GM23338 (cell line): ENCODE measurements around the gene GRM3. TPM values are rescaled to one million over a fixed set of nuclear protein-coding genes. Genes with fewer than 3 reads are reported as not detected.

Source experiments
- ATAC-seq: fragments of 200-7000 bp; cut with Tn5 transposase; 3 replicates; pipeline ENCODE4 v1.9.1; 2020
- DNase-seq: peaks from one replicate; pipeline ENCODE4 v3.0.0-alpha.2; 2015; ENCODE audit warnings: low spot score
- H2AFZ ChIP-seq: fragments of 200-600 bp; sonication (generic); 2 replicates; pipeline ENCODE4 v1.8.0; 2016; ENCODE audit warnings: antibody characterized with exemption, mild to moderate bottlenecking, moderate library complexity
- H3F3A ChIP-seq: fragments of 200-600 bp; sonication (generic); replicated peaks from 2 replicates; pipeline ENCODE4 v1.8.0; 2017; ENCODE audit warnings: antibody characterized with exemption, mixed run types, low read depth
- H3K27ac ChIP-seq: fragments of 200-600 bp; sonication (generic); 2 replicates; pipeline ENCODE4 v1.6.1; 2016; ENCODE audit warnings: low read depth
- H3K27me3 ChIP-seq: fragments of 200-600 bp; sonication (generic); 2 replicates; pipeline ENCODE4 v1.8.0; 2016; ENCODE audit warnings: mild to moderate bottlenecking, mixed run types, moderate library complexity; ENCODE audit not compliant: insufficient read depth
- H3K36me3 ChIP-seq: fragments of 200-600 bp; sonication (generic); 2 replicates; pipeline ENCODE4 v1.8.0; 2016; ENCODE audit warnings: mild to moderate bottlenecking; ENCODE audit not compliant: insufficient read depth
- H3K4me1 ChIP-seq: fragments of 200-600 bp; sonication (generic); 2 replicates; pipeline ENCODE4 v1.8.0; 2016; ENCODE audit warnings: mild to moderate bottlenecking, moderate library complexity; ENCODE audit not compliant: insufficient read depth
- H3K4me2 ChIP-seq: fragments of 200-600 bp; sonication (generic); 2 replicates; pipeline ENCODE4 v1.7.1; 2017; ENCODE audit warnings: mixed run types
- H3K4me3 ChIP-seq: fragments of 200-600 bp; sonication (generic); 2 replicates; pipeline ENCODE4 v1.6.1; 2016; ENCODE audit warnings: mixed run types
- H3K79me2 ChIP-seq: fragments of 200-600 bp; sonication (generic); replicated peaks from 2 replicates; pipeline ENCODE4 v1.8.0; 2017; ENCODE audit warnings: mild to moderate bottlenecking; ENCODE audit not compliant: insufficient read depth
- H3K9me2 ChIP-seq: fragments of 200-600 bp; sonication (generic); 2 replicates; pipeline ENCODE4 v1.8.0; 2017; ENCODE audit not compliant: insufficient read depth
- H4K20me1 ChIP-seq: fragments of 200-600 bp; sonication (generic); replicated peaks from 2 replicates; pipeline ENCODE4 v1.8.0; 2017; ENCODE audit warnings: mild to moderate bottlenecking; ENCODE audit not compliant: insufficient read depth
- H3K27ac Mint-ChIP-seq: 2 replicates; pipeline ENCODE4 v1.8.0; 2020; ENCODE audit warnings: inconsistent platforms, mild to moderate bottlenecking, moderate library complexity, mixed read lengths
- H3K27me3 Mint-ChIP-seq: 3 replicates; pipeline ENCODE4 v1.8.0; 2022; ENCODE audit warnings: low read depth, mild to moderate bottlenecking, moderate library complexity, mixed read lengths, inconsistent platforms; ENCODE audit not compliant: insufficient read depth, poor library complexity
- H3K36me3 Mint-ChIP-seq: 3 replicates; pipeline ENCODE4 v1.8.0; 2021; ENCODE audit warnings: low read depth, mild to moderate bottlenecking, inconsistent platforms, moderate library complexity, mixed read lengths
- H3K4me1 Mint-ChIP-seq: 3 replicates; pipeline ENCODE4 v1.8.0; 2020; ENCODE audit warnings: mild to moderate bottlenecking, inconsistent platforms, mixed read lengths
- H3K4me3 Mint-ChIP-seq: 3 replicates; pipeline ENCODE4 v1.8.0; 2021; ENCODE audit warnings: moderate library complexity, mild to moderate bottlenecking, inconsistent platforms, mixed read lengths
- H3K9me3 Mint-ChIP-seq: 3 replicates; pipeline ENCODE4 v1.8.0; 2020; ENCODE audit warnings: moderate library complexity, mild to moderate bottlenecking, inconsistent platforms, mixed read lengths
- CTCF ChIP-seq, 2 experiments: fragments of 200-600 bp in 1 of 2; sonication (generic) in 1 of 2; conservative IDR thresholded peaks; 2 replicates each; pipeline versions ENCODE4 v1.5.1 to v1.6.1; 2016 to 2017; ENCODE audit warnings: antibody characterized with exemption in 2 of 2, low read depth in 2 of 2, mild to moderate bottlenecking in 2 of 2, moderate library complexity in 1 of 2
- JUNB ChIP-seq: IDR thresholded peaks from one replicate; pipeline ENCODE4 v1.6.1; 2016; ENCODE audit warnings: antibody characterized with exemption; ENCODE audit not compliant: unreplicated experiment
- NANOG ChIP-seq: IDR thresholded peaks from 2 replicates; pipeline ENCODE4 v1.6.1; 2016; ENCODE audit warnings: antibody characterized with exemption, borderline replicate concordance
- POLR2AphosphoS5 ChIP-seq: IDR thresholded peaks from 2 replicates; pipeline ENCODE4 v1.6.1; 2016; ENCODE audit warnings: antibody characterized with exemption, low read depth
- STAT1 ChIP-seq: IDR thresholded peaks from one replicate; pipeline ENCODE4 v1.6.1; 2016; ENCODE audit warnings: antibody characterized with exemption; ENCODE audit not compliant: unreplicated experiment
- ZNF114 ChIP-seq: fragments of 250-450 bp; sonication (Bioruptor Pico); IDR thresholded peaks from 2 replicates; pipeline ENCODE4 v1.5.0; 2020; ENCODE audit warnings: mild to moderate bottlenecking, moderate library complexity
- ZNF331 ChIP-seq: fragments of 250-450 bp; sonication (Bioruptor Pico); IDR thresholded peaks from 2 replicates; pipeline ENCODE4 v1.5.0; 2020; ENCODE audit warnings: low read depth, mild to moderate bottlenecking, moderate library complexity
- ZNF462 ChIP-seq: fragments of 250-450 bp; sonication (Bioruptor Pico); IDR thresholded peaks from 2 replicates; pipeline ENCODE4 v1.5.0; 2020; ENCODE audit warnings: mild to moderate bottlenecking, moderate library complexity
- polyA plus RNA-seq: library from polyadenylated mRNA; unstranded; fragments of >200 nt; fragmentation: Nextera tagmentation; extraction: Ambion mirVana; gene quantifications from 2 replicates; pipeline ENCODE4 v1.2.1, GENCODE V29; 2016
- total RNA-seq: library from RNA; depleted of rRNA; stranded (reverse); fragments of >200 nt; shearing (Covaris generic); gene quantifications from 2 replicates; pipeline ENCODE4 v1.2.3, GENCODE V29; 2014
- TF ChIP-seq, protein P1 (sequence below): IDR thresholded peaks from 2 replicates; pipeline ENCODE4 v1.6.1; 2016; ENCODE audit warnings: antibody characterized with exemption

Gene GRM3
- total and polyA plus RNA-seq, 2 experiments from 2014 or later: 0.79 to 1.9 TPM

DNA sequence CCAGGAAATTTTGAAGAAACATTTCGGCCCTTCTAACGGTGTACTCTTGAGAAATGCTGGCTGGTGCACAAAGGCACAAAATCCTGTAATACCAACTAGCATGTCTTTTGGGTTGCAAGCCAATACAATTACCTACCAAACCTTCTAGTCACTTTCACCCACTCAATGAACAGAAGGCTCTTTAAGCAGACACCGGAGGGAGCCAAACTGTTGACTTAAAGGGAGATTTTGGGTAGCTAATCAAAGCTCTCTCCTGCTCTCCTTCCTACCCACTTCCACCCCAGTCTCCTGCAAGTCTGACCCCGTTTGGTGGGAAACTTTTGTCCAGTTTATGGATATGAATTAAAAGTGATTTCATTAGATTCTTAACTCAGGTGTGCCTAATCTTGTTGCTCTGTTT, 24.0 kb downstream of the GRM3 start:
- no peaks in the 10 kb centered on the region for H3K36me3 Mint-ChIP-seq
- H2AFZ ChIP-seq: no peak overlapping the region
- H3K36me3 ChIP-seq: no peaks in the 10 kb centered on the region
- no peaks in the 10 kb centered on the region for H4K20me1 ChIP-seq
- no peaks in the 10 kb centered on the region for H3K27me3 ChIP-seq
- H3K4me3 ChIP-seq: no peak overlapping the region
- no peaks in the 10 kb centered on the region for H3K9me3 Mint-ChIP-seq
- no peaks in the 10 kb centered on the region for H3K27me3 Mint-ChIP-seq
- peak; percentile 60 to 80 for TF ChIP-seq CTCF (conservative IDR thresholded peaks at IDR 0.05; ENCODE audit: low read depth in 2 of 2)
- no peak for TF ChIP-seq ZNF114
- no peaks in the 10 kb centered on the region for H3K79me2 ChIP-seq
- H3K4me3 Mint-ChIP-seq: no peak overlapping the region
- H3K27ac Mint-ChIP-seq: no peak overlapping the region
- H3K27ac ChIP-seq: no peak overlapping the region
- H3F3A ChIP-seq: no peaks in the 10 kb centered on the region
- peaks cover 17% of the 10 kb centered on the region for H3K4me1 Mint-ChIP-seq
- ATAC-seq (peak; percentile 97), DNase-seq (peak; percentile 81)
- peaks cover 19% of the 10 kb centered on the region for H3K4me1 ChIP-seq
- peak overlapping the region; percentile 49 for H3K4me2 ChIP-seq
- no peaks in the 10 kb centered on the region for H3K9me2 ChIP-seq

- Mint-ChIP-seq H3K36me3 (no peaks in the 10 kb centered on the region), H3K27me3 (no peaks in the 10 kb centered on the region), H3K4me1 (peaks cover 17% of the 10 kb centered on the region), H3K9me3 (no peaks in the 10 kb centered on the region), H3K4me3 (no peak overlapping the region), H3K27ac (no peak overlapping the region)
- no peak overlapping the region for H2AFZ ChIP-seq
- H3K36me3 ChIP-seq: no peaks in the 10 kb centered on the region
- no peak overlapping the region for H3K4me3 ChIP-seq
- no peaks in the 10 kb centered on the region for H3K27me3 ChIP-seq
- DNase-seq: no peak
- no peak overlapping the region for H3K27ac ChIP-seq
- peak overlapping the region; percentile 49 for H3K4me2 ChIP-seq
- no peaks in the 10 kb centered on the region for H3K79me2 ChIP-seq
- H4K20me1 ChIP-seq: no peaks in the 10 kb centered on the region
- H3K4me1 ChIP-seq: peaks cover 19% of the 10 kb centered on the region
- H3K9me2 ChIP-seq: no peaks in the 10 kb centered on the region
- no peaks in the 10 kb centered on the region for H3F3A ChIP-seq
- peak; percentile 81 for ATAC-seq
- TF ChIP-seq NANOG: 0 out of 2 replicates have a peak, but pooled peaks have one; percentile 2
- TF ChIP-seq POLR2AphosphoS5: no peak
Measured at GRCh38 chr7:86668315-86668714, 24.6 kb downstream of the GRM3 start.

DNA sequence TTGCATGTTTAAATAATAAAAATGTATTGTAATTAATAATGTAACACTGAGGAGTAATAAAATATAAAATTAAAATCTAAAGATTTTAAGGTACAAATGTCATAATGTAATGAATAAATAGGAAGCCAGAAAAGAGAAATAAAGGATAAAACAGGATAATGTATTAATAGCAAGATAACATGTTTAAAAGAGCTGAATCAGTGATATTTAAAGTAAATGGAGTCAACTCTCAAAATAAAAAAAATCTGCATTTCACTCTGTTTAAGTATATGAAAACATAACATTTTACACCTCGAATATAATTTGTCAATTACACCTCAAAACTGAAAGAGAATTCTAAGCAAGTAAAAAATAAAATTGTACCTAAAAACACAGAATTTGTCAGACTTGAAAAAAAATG, 44.1 kb downstream of the GRM3 start:
- no peak overlapping the region for H3K27ac ChIP-seq
- no peaks in the 10 kb centered on the region for H3F3A ChIP-seq
- no peak overlapping the region for H3K4me2 ChIP-seq
- Mint-ChIP-seq H3K27me3 (peaks cover 6% of the 10 kb centered on the region), H3K4me1 (no peaks in the 10 kb centered on the region), H3K36me3 (no peaks in the 10 kb centered on the region), H3K9me3 (no peaks in the 10 kb centered on the region), H3K4me3 (no peak overlapping the region), H3K27ac (no peak overlapping the region)
- no peak overlapping the region for H3K4me3 ChIP-seq
- no peaks in the 10 kb centered on the region for H3K27me3 ChIP-seq
- no peaks in the 10 kb centered on the region for H4K20me1 ChIP-seq
- no peaks in the 10 kb centered on the region for H3K79me2 ChIP-seq
- H2AFZ ChIP-seq: no peak overlapping the region
- H3K36me3 ChIP-seq: no peaks in the 10 kb centered on the region
- H3K4me1 ChIP-seq: no peaks in the 10 kb centered on the region
- DNase-seq (no peak), ATAC-seq (no peak)
- H3K9me2 ChIP-seq: no peaks in the 10 kb centered on the region
- TF ChIP-seq STAT1 (no peak), ZNF462 (CRISPR knock-in tag) (no peak), NANOG (no peak), ZNF331 (no peak), ZNF114 (no peak), JUNB (no peak), POLR2AphosphoS5 (no peak)
- TF ChIP-seq, protein P1, sequence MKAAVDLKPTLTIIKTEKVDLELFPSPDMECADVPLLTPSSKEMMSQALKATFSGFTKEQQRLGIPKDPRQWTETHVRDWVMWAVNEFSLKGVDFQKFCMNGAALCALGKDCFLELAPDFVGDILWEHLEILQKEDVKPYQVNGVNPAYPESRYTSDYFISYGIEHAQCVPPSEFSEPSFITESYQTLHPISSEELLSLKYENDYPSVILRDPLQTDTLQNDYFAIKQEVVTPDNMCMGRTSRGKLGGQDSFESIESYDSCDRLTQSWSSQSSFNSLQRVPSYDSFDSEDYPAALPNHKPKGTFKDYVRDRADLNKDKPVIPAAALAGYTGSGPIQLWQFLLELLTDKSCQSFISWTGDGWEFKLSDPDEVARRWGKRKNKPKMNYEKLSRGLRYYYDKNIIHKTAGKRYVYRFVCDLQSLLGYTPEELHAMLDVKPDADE: no peak
